ENCODE measurements around the gene LONP1. TPM values are rescaled to one million over a fixed set of nuclear protein-coding genes. Genes with fewer than 3 reads are reported as not detected.

Gene LONP1
- total RNA-seq, 1 donor from 2014 or later: 77.8 TPM

- Histone ChIP-seq H3K27me3 (ENCODE audit: insufficient read depth, low read length) (no peaks in the 10 kb centered on the region), H3K36me3 (ENCODE audit: insufficient read depth, low read length) (peaks cover 9% of the 10 kb centered on the region), H3K4me3 (ENCODE audit: insufficient read depth, low read depth, low read length) (no peak overlapping the region), H3K27ac (ENCODE audit: low read depth, low read length) (no peak overlapping the region), H3K79me2 (ENCODE audit: insufficient read depth, low read length) (peaks cover 41% of the 10 kb centered on the region), H3K9ac (ENCODE audit: low read length) (no peak overlapping the region), H3K4me2 (ENCODE audit: low read length) (no peak overlapping the region), H2AFZ (ENCODE audit: low read depth, low read length) (no peak overlapping the region), H3K9me3 (ENCODE audit: insufficient read depth, low read depth, low read length) (no peaks in the 10 kb centered on the region), H3K4me1 (ENCODE audit: insufficient read depth, low read length) (no peaks in the 10 kb centered on the region), H4K20me1 (ENCODE audit: insufficient read depth, low read length) (peaks cover 65% of the 10 kb centered on the region)
- no peak for FAIRE-seq
- TF ChIP-seq, protein P1, sequence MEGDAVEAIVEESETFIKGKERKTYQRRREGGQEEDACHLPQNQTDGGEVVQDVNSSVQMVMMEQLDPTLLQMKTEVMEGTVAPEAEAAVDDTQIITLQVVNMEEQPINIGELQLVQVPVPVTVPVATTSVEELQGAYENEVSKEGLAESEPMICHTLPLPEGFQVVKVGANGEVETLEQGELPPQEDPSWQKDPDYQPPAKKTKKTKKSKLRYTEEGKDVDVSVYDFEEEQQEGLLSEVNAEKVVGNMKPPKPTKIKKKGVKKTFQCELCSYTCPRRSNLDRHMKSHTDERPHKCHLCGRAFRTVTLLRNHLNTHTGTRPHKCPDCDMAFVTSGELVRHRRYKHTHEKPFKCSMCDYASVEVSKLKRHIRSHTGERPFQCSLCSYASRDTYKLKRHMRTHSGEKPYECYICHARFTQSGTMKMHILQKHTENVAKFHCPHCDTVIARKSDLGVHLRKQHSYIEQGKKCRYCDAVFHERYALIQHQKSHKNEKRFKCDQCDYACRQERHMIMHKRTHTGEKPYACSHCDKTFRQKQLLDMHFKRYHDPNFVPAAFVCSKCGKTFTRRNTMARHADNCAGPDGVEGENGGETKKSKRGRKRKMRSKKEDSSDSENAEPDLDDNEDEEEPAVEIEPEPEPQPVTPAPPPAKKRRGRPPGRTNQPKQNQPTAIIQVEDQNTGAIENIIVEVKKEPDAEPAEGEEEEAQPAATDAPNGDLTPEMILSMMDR (IDR thresholded peaks at IDR 0.05; ENCODE audit: insufficient read depth, low read depth, low read length): no peak
- TF ChIP-seq EZH2 (IDR thresholded peaks at IDR 0.05; ENCODE audit: insufficient read depth, low read length): no peak
- H3K4me3 Mint-ChIP-seq (ENCODE audit: unreplicated experiment): no peak overlapping the region
- H3K4me1 Mint-ChIP-seq (ENCODE audit: low read depth, unreplicated experiment): peaks cover 3% of the 10 kb centered on the region
- H3K27me3 Mint-ChIP-seq (ENCODE audit: low read depth, unreplicated experiment): no peaks in the 10 kb centered on the region
- no peaks in the 10 kb centered on the region for H3K9me3 Mint-ChIP-seq (ENCODE audit: unreplicated experiment)
- H3K36me3 Mint-ChIP-seq (ENCODE audit: low read depth, unreplicated experiment): peaks cover 7% of the 10 kb centered on the region
- H3K27ac Mint-ChIP-seq (ENCODE audit: unreplicated experiment): peak overlapping the region; percentile 18
- no peak for DNase-seq (ENCODE audit: low read depth)
Measured at GRCh38 chr19:5697890-5698634, 21.9 kb downstream of the LONP1 start.

- Histone ChIP-seq H3K27me3 (ENCODE audit: insufficient read depth, low read length) (no peaks in the 10 kb centered on the region), H2AFZ (ENCODE audit: low read depth, low read length) (no peak overlapping the region), H3K4me2 (ENCODE audit: low read length) (no peak overlapping the region), H4K20me1 (ENCODE audit: insufficient read depth, low read length) (peaks cover 73% of the 10 kb centered on the region), H3K27ac (ENCODE audit: low read depth, low read length) (no peak overlapping the region), H3K4me3 (ENCODE audit: insufficient read depth, low read depth, low read length) (no peak overlapping the region), H3K79me2 (ENCODE audit: insufficient read depth, low read length) (peaks cover 49% of the 10 kb centered on the region), H3K36me3 (ENCODE audit: insufficient read depth, low read length) (peaks cover 10% of the 10 kb centered on the region), H3K4me1 (ENCODE audit: insufficient read depth, low read length) (peaks cover 2% of the 10 kb centered on the region), H3K9ac (ENCODE audit: low read length) (no peak overlapping the region), H3K9me3 (ENCODE audit: insufficient read depth, low read depth, low read length) (no peaks in the 10 kb centered on the region)
- no peak for TF ChIP-seq EZH2 (IDR thresholded peaks at IDR 0.05; ENCODE audit: insufficient read depth, low read length)
- TF ChIP-seq, protein P1 (IDR thresholded peaks at IDR 0.05; ENCODE audit: insufficient read depth, low read depth, low read length): no peak
- DNase-seq (ENCODE audit: low read depth) (no peak), FAIRE-seq (no peak)
- Mint-ChIP-seq H3K9me3 (ENCODE audit: unreplicated experiment) (no peaks in the 10 kb centered on the region), H3K27ac (ENCODE audit: unreplicated experiment) (peak overlapping the region; percentile 62), H3K27me3 (ENCODE audit: low read depth, unreplicated experiment) (no peaks in the 10 kb centered on the region), H3K4me3 (ENCODE audit: unreplicated experiment) (no peak overlapping the region), H3K4me1 (ENCODE audit: low read depth, unreplicated experiment) (peaks cover 8% of the 10 kb centered on the region), H3K36me3 (ENCODE audit: low read depth, unreplicated experiment) (peaks cover 10% of the 10 kb centered on the region)
Measured at GRCh38 chr19:5697022-5697889, 22.7 kb downstream of the LONP1 start.
